ENCODE measurements around the gene P2RX3. TPM values are rescaled to one million over a fixed set of nuclear protein-coding genes. Genes with fewer than 3 reads are reported as not detected.

The P2RX3 gene
- total and polyA plus RNA-seq, 10 of the 15 experiments (the other 5 are each of a cell fraction or from before 2014, with no cell fraction given), result 0.05 to 0.12 TPM; not detected in 8

GRCh38 chr11:57347336-57347735 is 9.2 kb downstream of the P2RX3 start:
- BruUV-seq (replicated peaks), result no TSS peak
- in situ Hi-C loops (cut with MboI), result loop anchor here (5.0 to 25.0 kb wide), 5 partner anchors 135 to 1240 kb away; partner anchors contain the start of genes LPXN, OR5B21, TIMM10 and ZFP91
- POLR2A ChIA-PET, result no interaction called here
- Histone ChIP-seq H2AFZ (ENCODE audit: control insufficient read depth, low read depth, low read length) (no peak overlapping the region), H3K27ac (ENCODE audit: control insufficient read depth, insufficient read depth) (no peak overlapping the region), H3K9ac (ENCODE audit: control insufficient read depth, insufficient read depth, low read length) (no peak overlapping the region), H3K36me3 (ENCODE audit: control insufficient read depth in 2 of 2, insufficient read depth in 2 of 2, low read length in 1 of 2) (no peaks in the 10 kb centered on the region), H3K79me2 (ENCODE audit: control insufficient read depth, insufficient read depth, low read length) (no peaks in the 10 kb centered on the region), H3K4me1 (ENCODE audit: control insufficient read depth, insufficient read depth, low read length) (no peaks in the 10 kb centered on the region; the same call in 1 of the 2 replicates), H4K20me1 (ENCODE audit: control insufficient read depth, insufficient read depth) (no peaks in the 10 kb centered on the region), H3K4me3 (no peak overlapping the region), H3K9me3 (replicated peaks; ENCODE audit: control insufficient read depth, insufficient read depth, low read length) (no peaks in the 10 kb centered on the region; the same call in 2 of the 3 replicates), H3K4me2 (ENCODE audit: control insufficient read depth, insufficient read depth) (no peak overlapping the region), H3K27me3 (replicated peaks in 1 of 2; ENCODE audit: control insufficient read depth in 2 of 2, insufficient read depth in 2 of 2, low read length in 1 of 2) (peaks cover 0 to 4% of the 10 kb centered on the region in 2 experiments; a peak in 1 of 4 replicates)
- WGBS (ENCODE audit: insufficient coverage, insufficient replicate concordance, low lambda C conversion rate, missing lambda C conversion rate), result 61% methylated on average over 9 of the region's 9 CpGs
- no peak for FAIRE-seq
- intact Hi-C loops (cut with micrococcal nuclease; ENCODE audit: unreplicated experiment), result loop anchor here (10.0 kb wide), 1 partner anchor 1157 kb away; the partner anchor contains the start of gene OR5B21
- no peak for ATAC-seq
- CTCF ChIA-PET, result interaction anchor here (0.7 to 3.4 kb wide), 8 partner anchors 9 to 506 kb away, joined by 3 to 33 read pairs (median 4); partner anchors contain the start of gene P2RX3
- DNase-seq (ENCODE audit: low read depth, low spot score), result no peak
- RAD21 ChIA-PET (ENCODE audit: unreplicated experiment), result interaction anchor here (1.5 kb wide), 1 partner anchor 109 kb away, joined by 3 read pairs; no protein-coding TSS in a partner anchor
- SMC1A ChIA-PET (ENCODE audit: uncharacterized antibody, unreplicated experiment), result interaction anchor here (0.8 to 1.2 kb wide), 2 partner anchors 11 to 133 kb away, joined by 3 to 4 read pairs; no protein-coding TSS in a partner anchor
- TF ChIP-seq TAF1 (IDR thresholded peaks at IDR 0.05; ENCODE audit: borderline replicate concordance, low read depth, low read length), result no peak
- no peak for TF ChIP-seq ZSCAN29 (IDR thresholded peaks at IDR 0.05)
- TF ChIP-seq RELA (IDR thresholded peaks at IDR 0.05; ENCODE audit: borderline replicate concordance, partially characterized antibody), result no peak
- TF ChIP-seq RCOR1 (conservative IDR thresholded peaks at IDR 0.05; ENCODE audit: low read depth, low read length), result no peak
- TF ChIP-seq STAT1 (conservative IDR thresholded peaks at IDR 0.05), result no peak
- TF ChIP-seq ZNF207 (IDR thresholded peaks at IDR 0.05; ENCODE audit: borderline replicate concordance), result no peak
- no peak for TF ChIP-seq ZNF592 (IDR thresholded peaks at IDR 0.05)
- TF ChIP-seq NR2C2 (IDR thresholded peaks at IDR 0.05; ENCODE audit: borderline replicate concordance, control insufficient read depth, insufficient read length, low read depth), result no peak
- no peak for TF ChIP-seq MYB (IDR thresholded peaks at IDR 0.05; ENCODE audit: borderline replicate concordance, low read depth, low read length)
- no peak for TF ChIP-seq ETV6 (conservative IDR thresholded peaks at IDR 0.05 in 1 of 2, IDR thresholded peaks at IDR 0.05 in 1 of 2; ENCODE audit: borderline replicate concordance in 1 of 2, low read depth in 1 of 2)
- TF ChIP-seq EED (IDR thresholded peaks at IDR 0.05; ENCODE audit: low read depth), result no peak
- TF ChIP-seq, protein P1, sequence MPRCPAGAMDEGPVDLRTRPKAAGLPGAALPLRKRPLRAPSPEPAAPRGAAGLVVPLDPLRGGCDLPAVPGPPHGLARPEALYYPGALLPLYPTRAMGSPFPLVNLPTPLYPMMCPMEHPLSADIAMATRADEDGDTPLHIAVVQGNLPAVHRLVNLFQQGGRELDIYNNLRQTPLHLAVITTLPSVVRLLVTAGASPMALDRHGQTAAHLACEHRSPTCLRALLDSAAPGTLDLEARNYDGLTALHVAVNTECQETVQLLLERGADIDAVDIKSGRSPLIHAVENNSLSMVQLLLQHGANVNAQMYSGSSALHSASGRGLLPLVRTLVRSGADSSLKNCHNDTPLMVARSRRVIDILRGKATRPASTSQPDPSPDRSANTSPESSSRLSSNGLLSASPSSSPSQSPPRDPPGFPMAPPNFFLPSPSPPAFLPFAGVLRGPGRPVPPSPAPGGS (IDR thresholded peaks at IDR 0.05; ENCODE audit: borderline replicate concordance, insufficient read depth, low read depth, low read length, poor library complexity, severe bottlenecking), result no peak
- TF ChIP-seq POLR2AphosphoS2 (IDR thresholded peaks at IDR 0.05; ENCODE audit: low read depth, low read length), result no peak
- TF ChIP-seq ZBTB4 (CRISPR knock-in tag; IDR thresholded peaks at IDR 0.05), result no peak
